Measurements from ENCODE around the gene PSMB11.

The PSMB11 gene

DNA sequence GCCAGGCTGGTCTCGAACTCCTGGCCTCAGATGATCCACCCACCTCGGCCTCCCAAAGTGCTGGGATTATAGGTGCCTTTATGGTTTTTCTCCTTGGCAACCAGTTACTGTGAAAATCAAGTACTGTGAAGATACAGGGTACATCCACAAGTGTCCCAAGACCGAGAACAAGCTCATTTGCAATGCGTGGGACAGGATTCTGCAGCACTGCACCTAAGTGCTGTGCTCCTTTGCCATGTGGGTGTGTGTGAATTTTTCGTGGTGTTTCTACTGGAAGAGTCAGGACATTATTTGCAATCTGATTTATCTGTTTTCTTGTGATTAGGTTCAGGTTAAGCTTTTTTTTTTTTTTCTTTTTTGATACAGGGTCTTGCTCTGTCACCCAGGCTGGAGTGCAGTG is 24.9 kb upstream of the PSMB11 start:
- Histone ChIP-seq H2AFZ (ENCODE audit: low read length) (no peak overlapping the region), H4K20me1 (ENCODE audit: insufficient read depth, low read length) (no peaks in the 10 kb centered on the region)

GRCh38 chr14:23018107-23018506 is 23.9 kb upstream of the PSMB11 start:
- H3K9ac ChIP-seq (ENCODE audit: low read length), result no peak overlapping the region
- no peak overlapping the region for H2AFZ ChIP-seq (ENCODE audit: low read length)
- H3K36me3 ChIP-seq (ENCODE audit: insufficient read depth, low read length), result 0 out of 2 replicates have a peak, but pooled peaks cover 9% of the 10 kb centered on the region
- H3K27ac ChIP-seq (ENCODE audit: low read depth, low read length, poor library complexity, severe bottlenecking), result no peak overlapping the region
- no peaks in the 10 kb centered on the region for H3K9me2 ChIP-seq (ENCODE audit: low read depth, low read length)
- H3K27me3 ChIP-seq (ENCODE audit: insufficient read depth, low read length), result no peaks in the 10 kb centered on the region
- no peaks in the 10 kb centered on the region for H3K4me1 ChIP-seq (ENCODE audit: insufficient read depth, low read length, severe bottlenecking)
- no peaks in the 10 kb centered on the region for H4K20me1 ChIP-seq (ENCODE audit: insufficient read depth, low read length)
- H3F3A ChIP-seq (ENCODE audit: insufficient read depth, low read length), result 0 out of 2 replicates have a peak, but pooled peaks cover 6% of the 10 kb centered on the region
- no peaks in the 10 kb centered on the region for H3K9me3 ChIP-seq (ENCODE audit: low read length)
- no peak for TF ChIP-seq EZH2 (IDR thresholded peaks at IDR 0.05; ENCODE audit: borderline replicate concordance, low read length)
- TF ChIP-seq, protein P1, sequence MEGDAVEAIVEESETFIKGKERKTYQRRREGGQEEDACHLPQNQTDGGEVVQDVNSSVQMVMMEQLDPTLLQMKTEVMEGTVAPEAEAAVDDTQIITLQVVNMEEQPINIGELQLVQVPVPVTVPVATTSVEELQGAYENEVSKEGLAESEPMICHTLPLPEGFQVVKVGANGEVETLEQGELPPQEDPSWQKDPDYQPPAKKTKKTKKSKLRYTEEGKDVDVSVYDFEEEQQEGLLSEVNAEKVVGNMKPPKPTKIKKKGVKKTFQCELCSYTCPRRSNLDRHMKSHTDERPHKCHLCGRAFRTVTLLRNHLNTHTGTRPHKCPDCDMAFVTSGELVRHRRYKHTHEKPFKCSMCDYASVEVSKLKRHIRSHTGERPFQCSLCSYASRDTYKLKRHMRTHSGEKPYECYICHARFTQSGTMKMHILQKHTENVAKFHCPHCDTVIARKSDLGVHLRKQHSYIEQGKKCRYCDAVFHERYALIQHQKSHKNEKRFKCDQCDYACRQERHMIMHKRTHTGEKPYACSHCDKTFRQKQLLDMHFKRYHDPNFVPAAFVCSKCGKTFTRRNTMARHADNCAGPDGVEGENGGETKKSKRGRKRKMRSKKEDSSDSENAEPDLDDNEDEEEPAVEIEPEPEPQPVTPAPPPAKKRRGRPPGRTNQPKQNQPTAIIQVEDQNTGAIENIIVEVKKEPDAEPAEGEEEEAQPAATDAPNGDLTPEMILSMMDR (IDR thresholded peaks at IDR 0.05; ENCODE audit: low read length), result no peak
- no peak overlapping the region for H3K4me3 ChIP-seq (ENCODE audit: low read depth, low read length, poor library complexity, severe bottlenecking)
- no peak overlapping the region for H3K4me2 ChIP-seq (ENCODE audit: low read length)
- H3K79me2 ChIP-seq (ENCODE audit: insufficient read depth, low read length), result no peaks in the 10 kb centered on the region

More for the DNA sequence above, 24.9 kb upstream of the PSMB11 start:
- Histone ChIP-seq H3K9me2 (ENCODE audit: low read depth, low read length) (no peaks in the 10 kb centered on the region), H3K79me2 (ENCODE audit: insufficient read depth, low read length) (no peaks in the 10 kb centered on the region), H3K36me3 (ENCODE audit: insufficient read depth, low read length) (0 out of 2 replicates have a peak, but pooled peaks cover 4% of the 10 kb centered on the region), H3K27me3 (ENCODE audit: insufficient read depth, low read length) (no peaks in the 10 kb centered on the region), H3K4me1 (ENCODE audit: insufficient read depth, low read length, severe bottlenecking) (no peaks in the 10 kb centered on the region), H3K4me3 (ENCODE audit: low read depth, low read length, poor library complexity, severe bottlenecking) (no peak overlapping the region), H3K9ac (ENCODE audit: low read length) (no peak overlapping the region), H3K27ac (ENCODE audit: low read depth, low read length, poor library complexity, severe bottlenecking) (no peak overlapping the region), H3K4me2 (ENCODE audit: low read length) (no peak overlapping the region), H3F3A (ENCODE audit: insufficient read depth, low read length) (0 out of 2 replicates have a peak, but pooled peaks cover 6% of the 10 kb centered on the region), H3K9me3 (ENCODE audit: low read length) (no peaks in the 10 kb centered on the region)
- no peak for TF ChIP-seq EZH2 (IDR thresholded peaks at IDR 0.05; ENCODE audit: borderline replicate concordance, low read length)
- TF ChIP-seq, protein P1 (IDR thresholded peaks at IDR 0.05; ENCODE audit: low read length), result no peak

DNA sequence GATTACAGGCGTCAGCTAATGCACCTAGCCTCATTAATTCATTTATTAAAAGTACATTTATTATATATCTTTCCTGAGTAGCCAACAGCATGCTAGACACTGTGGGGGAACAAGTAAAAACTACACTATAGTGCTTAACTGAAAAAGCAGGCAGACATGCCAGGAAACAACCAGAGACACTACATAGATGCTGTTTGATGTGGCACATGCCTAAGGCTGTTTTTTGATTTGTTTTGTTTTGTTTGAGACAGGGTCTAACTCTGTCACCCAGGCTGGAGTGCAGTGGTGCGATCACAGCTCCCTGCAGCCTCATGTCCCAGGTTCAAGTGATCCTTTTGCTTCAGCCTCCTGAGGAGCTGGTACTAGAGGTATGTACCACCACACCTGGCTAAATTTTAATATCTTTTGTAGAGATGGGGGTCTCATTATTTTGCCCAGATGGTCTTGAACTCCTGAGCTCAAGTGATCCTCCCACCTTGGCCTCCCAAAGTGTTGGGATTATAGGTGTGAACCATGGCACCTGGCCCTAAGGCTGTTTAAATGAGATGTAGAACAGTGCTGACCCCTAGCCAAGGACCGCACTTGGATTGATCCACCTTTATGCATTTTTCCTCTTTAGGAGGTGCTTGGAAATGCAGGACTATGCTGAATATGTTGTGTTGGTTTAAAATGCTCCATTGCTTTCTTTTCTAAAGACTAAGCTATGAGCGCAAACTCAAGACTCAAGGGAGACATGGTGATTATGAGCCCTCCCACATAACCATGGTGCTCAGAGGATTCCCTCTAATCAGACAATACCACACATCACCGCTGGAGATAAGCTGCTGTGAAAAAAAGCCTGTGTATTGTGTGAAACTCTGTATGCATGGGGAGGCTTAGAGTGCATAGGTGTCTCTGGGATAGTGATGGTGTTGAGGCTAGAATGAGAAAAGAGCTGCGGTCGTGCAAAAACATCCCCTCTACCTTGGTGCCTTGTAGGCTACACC is 21.6 kb upstream of the PSMB11 start:
- Histone ChIP-seq H3K9me2 (ENCODE audit: low read depth, low read length) (no peaks in the 10 kb centered on the region), H3K27ac (ENCODE audit: low read depth, low read length, poor library complexity, severe bottlenecking) (no peak overlapping the region)
- TF ChIP-seq, protein P1 (IDR thresholded peaks at IDR 0.05; ENCODE audit: low read length), result no peak
- TF ChIP-seq EZH2 (IDR thresholded peaks at IDR 0.05; ENCODE audit: borderline replicate concordance, low read length), result no peak

More for the DNA sequence above, 21.6 kb upstream of the PSMB11 start:
- Histone ChIP-seq H3F3A (ENCODE audit: insufficient read depth, low read length) (0 out of 2 replicates have a peak, but pooled peaks cover 5% of the 10 kb centered on the region), H3K79me2 (ENCODE audit: insufficient read depth, low read length) (no peaks in the 10 kb centered on the region), H3K9ac (ENCODE audit: low read length) (no peak overlapping the region), H3K9me3 (ENCODE audit: low read length) (no peaks in the 10 kb centered on the region), H3K4me2 (ENCODE audit: low read length) (no peak overlapping the region), H3K4me1 (ENCODE audit: insufficient read depth, low read length, severe bottlenecking) (no peaks in the 10 kb centered on the region), H4K20me1 (ENCODE audit: insufficient read depth, low read length) (no peaks in the 10 kb centered on the region), H2AFZ (ENCODE audit: low read length) (no peak overlapping the region), H3K27me3 (ENCODE audit: insufficient read depth, low read length) (no peaks in the 10 kb centered on the region), H3K4me3 (ENCODE audit: low read depth, low read length, poor library complexity, severe bottlenecking) (no peak overlapping the region), H3K36me3 (ENCODE audit: insufficient read depth, low read length) (peaks cover 23% of the 10 kb centered on the region)

Measured in OCI-LY1 (cell line).